ENCODE measurements around the gene PNPLA3.
"Not testable (repeated sequence)": the region's sequence is repeated elsewhere in the genome, so short reads cannot be mapped to it uniquely, and the experiment has no call there.

Gene PNPLA3

GRCh38 chr22:43889860-43890253 is 33.7 kb upstream of the PNPLA3 start:
- DNase-seq (ENCODE audit: low spot score) = no peak

GRCh38 chr22:43890901-43891331 is 32.7 kb upstream of the PNPLA3 start:
- DNase-seq (ENCODE audit: low spot score) = no peak

DNA sequence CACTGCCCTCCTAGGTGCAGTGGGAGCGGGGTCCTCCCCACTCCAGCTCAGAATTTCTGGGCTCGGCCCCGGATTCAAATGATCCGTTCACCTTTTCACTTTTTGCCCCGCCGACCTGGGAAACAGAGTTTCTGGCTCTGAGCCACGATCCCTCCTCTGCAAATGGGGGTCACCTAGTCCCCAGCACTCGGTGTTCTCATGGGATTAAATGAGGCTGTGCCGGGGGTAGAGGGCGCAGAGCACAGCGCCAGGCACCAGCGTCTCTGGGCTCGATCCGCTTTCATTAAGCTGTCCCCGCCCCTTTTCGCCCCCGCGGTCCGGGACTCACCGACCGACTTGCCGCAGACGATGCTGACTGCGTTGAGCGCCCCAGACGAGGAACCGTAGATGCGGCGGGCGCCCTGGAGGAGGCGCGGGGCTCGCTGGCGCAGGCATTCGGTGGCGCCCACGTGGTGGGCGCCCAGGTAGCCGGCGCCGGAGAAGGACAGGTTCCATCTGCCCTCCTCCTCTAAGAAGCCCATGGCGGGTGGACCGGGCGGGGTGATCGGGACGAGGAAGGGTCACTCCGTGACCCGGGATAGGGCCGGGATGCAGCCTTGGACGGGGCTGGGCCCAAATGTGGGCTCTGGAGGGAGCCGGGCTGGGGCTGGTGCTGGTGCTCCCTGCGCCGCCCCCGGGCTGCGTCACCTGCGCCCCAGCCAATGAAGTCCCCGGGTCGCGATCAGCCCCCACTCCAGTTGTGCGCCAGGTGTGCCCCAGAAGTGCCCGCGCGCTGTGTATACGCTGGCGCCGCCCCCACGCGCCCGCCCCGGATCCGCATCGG is 32.0 kb upstream of the PNPLA3 start, which contains the start of gene PNPLA5:
Gene PNPLA5, minus strand, starts transcription at position 654 of the 823 bp plus-strand sequence. Its CDS starts 133 bp downstream, at position 521.
- DNase-seq (ENCODE audit: low spot score) = no peak

DNA sequence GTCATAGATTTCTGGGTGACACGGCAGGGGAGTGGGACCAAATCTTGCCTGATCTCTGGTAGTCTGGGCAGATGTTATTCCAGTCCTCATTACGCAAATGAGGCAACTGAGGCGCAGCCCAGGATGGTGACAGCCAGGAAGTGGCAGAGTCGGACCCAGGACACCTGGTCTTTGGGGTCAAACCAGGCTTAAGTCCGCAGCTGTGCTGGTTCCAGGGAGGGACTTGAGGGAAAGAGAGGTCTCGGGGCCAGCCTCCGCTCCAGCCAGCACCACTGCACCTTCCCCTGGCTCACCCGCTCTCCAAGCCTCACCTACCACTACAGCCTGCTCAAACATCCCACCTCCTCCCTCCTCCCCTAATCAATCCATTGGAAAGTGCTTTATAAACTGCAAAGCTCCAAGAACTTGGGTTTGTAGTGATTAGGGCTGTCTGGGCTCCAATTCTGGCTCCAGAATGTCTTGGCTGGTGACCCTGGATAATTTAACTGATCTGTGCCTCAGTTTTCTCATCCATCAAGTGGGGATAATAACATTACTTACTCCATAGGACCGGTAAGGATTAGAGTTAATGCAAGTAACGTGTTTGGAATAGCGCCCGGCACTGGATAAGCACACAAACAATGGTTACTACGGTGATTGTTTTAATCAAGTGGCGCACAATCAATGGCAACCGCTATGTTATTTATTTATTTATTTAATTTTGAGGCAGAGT is 31.3 kb upstream of the PNPLA3 start:
- DNase-seq (ENCODE audit: low spot score) = no peak

DNA sequence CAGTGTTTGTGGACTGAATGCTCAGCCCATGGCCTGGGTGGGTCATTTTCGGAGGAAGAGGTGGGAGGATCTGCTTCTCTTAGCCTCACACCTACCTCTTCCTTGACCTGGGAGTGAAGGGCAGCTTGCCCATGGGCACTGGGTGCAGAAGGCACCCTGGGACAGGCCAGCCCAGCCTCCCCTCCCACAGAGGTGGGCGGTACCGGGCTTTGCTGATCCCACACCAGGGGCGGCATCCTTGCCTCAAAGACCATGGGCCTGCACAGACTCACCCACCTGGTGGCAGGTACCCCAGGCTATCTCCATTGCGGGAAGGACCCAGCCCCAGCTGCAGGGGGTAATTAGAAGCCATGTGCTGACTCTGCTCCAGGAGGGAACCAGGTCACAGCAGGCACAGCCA is 30.3 kb upstream of the PNPLA3 start:
- no peak for DNase-seq (ENCODE audit: low spot score)

GRCh38 chr22:43894122-43894521 is 29.5 kb upstream of the PNPLA3 start:
- DNase-seq (ENCODE audit: low spot score) = no peak

DNA sequence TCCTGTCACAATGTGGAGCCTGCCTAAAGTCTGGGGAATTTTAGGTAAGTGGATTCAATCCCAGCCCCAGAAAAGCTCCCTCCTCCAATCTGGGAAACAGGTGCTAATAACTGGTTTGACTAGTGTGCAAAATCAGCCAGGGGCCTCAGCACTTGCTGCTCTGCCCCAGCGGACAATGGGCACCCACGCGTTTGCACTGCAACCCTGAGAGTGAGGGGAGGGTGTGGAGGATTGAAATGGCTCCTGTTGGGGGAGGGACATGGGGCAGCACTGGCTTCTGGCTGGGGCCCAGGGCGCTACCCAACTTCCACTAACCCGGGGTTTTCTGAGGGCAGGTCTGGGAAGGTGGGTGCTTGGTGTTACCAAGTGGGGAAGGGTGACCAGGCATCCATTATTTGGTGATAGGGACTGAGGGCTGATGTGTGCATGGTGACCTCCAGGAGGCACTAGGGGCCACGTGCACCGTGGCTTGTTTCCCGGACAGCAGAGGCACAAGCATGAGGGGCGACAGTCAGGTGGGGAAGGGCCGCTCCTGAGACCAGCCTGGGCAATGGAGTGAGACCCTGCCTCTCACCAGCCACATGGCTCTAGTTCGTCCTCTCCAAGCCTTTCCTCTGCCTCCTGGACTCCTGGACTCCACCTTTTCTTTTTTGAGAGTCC is 27.5 kb upstream of the PNPLA3 start:
- no peak for DNase-seq (ENCODE audit: low spot score)

DNA sequence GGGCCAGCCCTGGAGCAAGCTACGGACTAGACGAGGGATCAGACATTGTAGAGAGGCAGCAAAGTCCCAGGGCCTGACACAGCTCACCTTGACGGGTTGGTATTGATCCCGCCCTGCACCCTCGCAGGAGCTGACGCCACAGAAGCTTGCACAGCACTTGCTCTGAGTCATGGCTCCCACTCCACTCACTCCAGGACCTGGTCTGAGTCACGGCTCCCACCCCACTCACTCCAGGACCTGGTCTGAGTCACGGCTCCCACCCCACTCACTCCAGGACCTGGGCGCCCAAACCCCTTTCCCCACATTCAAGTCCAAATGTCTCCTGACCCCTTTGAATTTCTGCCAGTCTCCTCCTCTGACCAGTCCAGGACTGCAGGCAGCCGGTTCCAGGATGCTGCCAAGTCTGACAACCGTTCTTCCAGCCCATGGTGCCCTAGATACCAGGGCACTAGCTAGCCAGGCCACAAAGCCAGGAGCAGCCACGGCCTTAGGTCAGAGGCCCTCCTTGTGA is 25.8 kb upstream of the PNPLA3 start:
- no peak for DNase-seq (ENCODE audit: low spot score)

DNA sequence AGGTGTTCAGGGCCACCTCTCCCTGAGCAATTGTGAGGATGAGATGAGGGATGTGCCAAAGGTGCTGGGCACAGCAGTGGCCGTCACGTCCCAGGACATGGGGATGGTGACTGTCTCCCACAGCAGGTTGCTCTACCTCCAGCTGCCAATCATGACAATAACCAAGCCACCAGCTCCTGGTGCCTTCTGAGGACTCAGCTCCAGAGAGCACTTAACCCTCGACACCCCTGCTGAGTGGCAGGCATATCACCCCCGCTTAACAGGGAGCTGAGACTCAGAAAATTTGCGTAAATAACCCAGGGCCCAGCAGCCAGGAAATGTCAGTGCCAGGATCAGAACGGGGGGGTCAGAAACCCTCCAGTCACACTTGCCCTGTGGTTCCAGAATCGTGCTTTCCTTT is 23.4 kb upstream of the PNPLA3 start:
- DNase-seq (ENCODE audit: low spot score) = no peak

GRCh38 chr22:43901976-43902643 is 21.5 kb upstream of the PNPLA3 start:
- no peak for DNase-seq (ENCODE audit: low spot score)

DNA sequence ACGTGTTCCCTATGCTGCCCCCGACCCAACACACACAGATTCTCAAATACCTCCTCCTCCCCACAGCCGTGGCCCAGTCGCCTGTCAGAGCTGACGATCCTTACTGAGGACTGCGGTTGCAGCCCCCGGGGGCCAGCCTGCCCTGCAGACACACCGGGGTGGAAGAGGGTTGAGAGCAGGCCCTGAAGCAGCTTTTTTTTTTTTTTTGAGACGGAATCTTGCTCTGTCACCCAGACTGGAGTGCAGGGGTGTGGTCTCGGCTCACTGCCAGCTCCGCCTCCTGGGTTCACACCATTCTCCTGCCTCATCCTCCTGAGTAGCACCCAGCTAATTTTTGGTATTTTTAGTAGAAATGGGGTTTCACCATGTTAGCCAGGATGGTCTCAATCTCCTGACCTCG is 20.6 kb upstream of the PNPLA3 start:
- DNase-seq (ENCODE audit: low spot score) = not testable (repeated sequence)

GRCh38 chr22:43904412-43904811 is 19.2 kb upstream of the PNPLA3 start:
- not testable (repeated sequence) for DNase-seq (ENCODE audit: low spot score)

DNA sequence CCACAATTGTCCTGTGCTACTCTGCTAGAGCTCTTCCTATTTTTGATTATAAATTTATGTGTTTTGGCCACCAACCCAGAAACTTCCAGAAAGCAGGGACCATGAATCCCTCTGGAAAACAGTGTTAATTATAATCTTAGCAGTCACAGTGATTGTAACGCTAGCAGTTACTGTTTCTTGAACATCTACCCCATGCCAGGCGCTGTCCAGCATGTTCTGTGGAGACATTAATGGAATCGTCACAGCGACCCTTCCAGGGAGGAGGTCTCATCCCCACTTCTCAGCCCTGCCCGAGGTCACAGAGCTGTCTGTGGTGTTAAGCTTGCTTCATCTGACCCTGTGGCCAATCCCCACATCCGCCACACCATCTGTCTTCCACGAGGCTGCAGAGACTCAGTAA is 17.9 kb upstream of the PNPLA3 start:
- DNase-seq (ENCODE audit: low spot score) = no peak

- DNase-seq (ENCODE audit: low spot score) = no peak
These were observed 13.9 kb upstream of the PNPLA3 start for GRCh38 chr22:43909708-43910107.

GRCh38 chr22:43910178-43910695 is 13.4 kb upstream of the PNPLA3 start:
- DNase-seq (ENCODE audit: low spot score) = no peak

- DNase-seq (ENCODE audit: low spot score) = no peak
These were observed 12.3 kb upstream of the PNPLA3 start for GRCh38 chr22:43911351-43911750.

GRCh38 chr22:43917521-43917920 is 6.1 kb upstream of the PNPLA3 start:
- DNase-seq (ENCODE audit: low spot score) = no peak

DNA sequence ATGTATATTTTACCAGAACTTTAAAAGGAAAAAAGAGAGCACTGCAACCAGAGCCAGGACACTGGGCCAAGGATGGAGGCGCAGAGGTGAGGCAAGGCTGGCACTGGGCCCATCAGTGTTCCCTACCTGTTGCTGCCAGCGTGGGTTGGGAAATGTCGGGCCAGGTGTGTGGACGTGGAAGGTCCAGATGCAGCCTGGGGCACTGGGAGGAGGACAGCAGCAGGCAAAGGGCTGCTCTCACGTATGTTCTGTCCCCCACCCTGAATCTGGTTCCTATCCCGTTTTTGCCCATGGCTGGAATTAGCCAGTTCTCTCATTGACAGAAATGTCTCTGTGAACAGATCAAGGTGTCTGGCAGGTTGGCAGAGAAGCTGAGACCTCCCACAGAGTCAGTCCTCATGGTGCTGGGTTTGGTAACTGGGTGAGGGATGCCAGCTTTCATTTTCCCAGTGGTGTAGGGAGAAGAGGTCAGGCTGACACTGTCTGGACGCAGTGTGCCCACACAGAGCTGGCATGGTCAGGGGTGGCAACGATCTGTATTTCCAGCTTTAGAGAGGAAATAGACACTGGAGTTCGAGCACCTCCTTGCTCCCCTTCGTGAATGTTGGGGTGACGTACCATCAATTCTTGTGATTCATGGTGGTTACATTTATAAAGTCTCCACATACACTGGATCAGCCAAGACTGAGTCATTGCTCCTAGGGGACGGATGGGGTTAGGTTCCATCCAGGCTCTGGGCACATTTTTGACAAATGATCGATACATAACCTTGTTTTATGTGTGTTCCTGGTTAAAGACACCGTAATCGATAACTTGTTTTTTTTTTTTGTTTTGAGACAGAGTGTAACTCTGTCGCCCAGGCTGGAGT is 4.3 kb upstream of the PNPLA3 start:
- DNase-seq (ENCODE audit: low spot score) = no peak

DNA sequence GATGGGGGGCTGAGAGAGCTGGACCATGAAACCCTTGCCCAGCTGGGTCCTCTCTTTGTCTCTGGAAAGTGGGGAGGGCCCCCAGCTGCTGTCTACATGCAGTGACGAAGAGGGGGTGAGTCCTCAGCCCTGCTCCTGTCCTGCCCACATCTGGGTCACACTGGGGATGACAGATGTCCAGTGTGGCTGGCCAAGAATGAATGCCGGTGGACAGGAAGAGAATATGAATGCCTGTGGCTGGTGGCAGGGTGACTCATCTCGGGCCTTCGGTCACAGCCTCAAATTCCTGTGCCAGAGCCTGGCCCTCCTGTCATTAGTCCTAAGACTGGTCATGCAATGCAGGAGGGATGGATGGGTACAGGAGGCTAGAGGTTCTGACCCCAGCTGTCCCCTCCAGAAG is 2.2 kb upstream of the PNPLA3 start:
- DNase-seq (ENCODE audit: low spot score) = no peak

- no peak for DNase-seq (ENCODE audit: low spot score)
These were observed 1.5 kb upstream of the PNPLA3 start for GRCh38 chr22:43922123-43922522.

DNA sequence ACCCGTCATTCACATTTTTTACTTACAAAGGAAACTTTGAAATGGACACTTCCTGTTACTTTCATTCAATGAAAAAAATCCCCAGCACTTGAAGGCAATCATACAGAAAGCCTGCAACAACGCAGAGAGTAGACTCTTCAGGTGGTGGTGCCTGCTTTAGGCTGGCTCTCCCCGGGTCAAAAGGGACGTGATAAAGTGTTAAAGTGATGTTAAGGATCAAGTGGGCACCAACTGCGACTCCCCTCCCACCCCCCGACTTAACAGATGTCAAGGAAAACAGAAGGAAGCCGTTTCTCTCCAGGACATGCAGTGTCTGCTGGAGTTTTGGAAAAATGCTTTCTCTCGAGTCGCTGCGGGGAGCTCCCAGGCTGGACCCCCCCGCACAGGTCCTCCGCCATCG is 414 bp upstream of the PNPLA3 start:
- no peak for DNase-seq (ENCODE audit: low spot score)

All from CD4-positive, alpha-beta T cell treated with Interleukin-6 at 100 ng/mL for 8 hours (primary cell).